HEK293T (cell line): Measurements from ENCODE around the gene AK5.

Experiments
- CTCF ChIA-PET: fragments of 350-600 bp; formaldehyde crosslinking; extraction: SDS; loops from one replicate; lab custom pipeline; 2021; ENCODE audit warnings: antibody characterized with exemption, inconsistent platforms; lab: Yijun Ruan, JAX
- POLR2A ChIA-PET: fragments of 350-600 bp; formaldehyde crosslinking; extraction: SDS; loops from one replicate; lab custom pipeline; 2020; ENCODE audit warnings: antibody characterized with exemption, inconsistent platforms; lab: Yijun Ruan, JAX
- DNase-seq: peaks from one replicate; pipeline ENCODE4 v3.0.0; 2012; ENCODE audit warnings: mixed read lengths; ENCODE audit errors: extremely low spot score
- ARNT ChIP-seq: fragments of 450-650 bp; IDR thresholded peaks from 2 replicates; pipeline ENCODE4 v1.6.1; 2017; ENCODE audit warnings: mild to moderate bottlenecking
- BHLHE40 ChIP-seq: fragments of 450-650 bp; IDR thresholded peaks from 2 replicates; pipeline ENCODE4 v1.6.1; 2016; ENCODE audit warnings: mild to moderate bottlenecking, moderate library complexity, borderline replicate concordance
- CTBP1 ChIP-seq: fragments of 450-650 bp; IDR thresholded peaks from 2 replicates; pipeline ENCODE4 v1.6.1; 2016; ENCODE audit warnings: borderline replicate concordance
- ELF4 ChIP-seq: fragments of 450-650 bp; IDR thresholded peaks from 2 replicates; pipeline ENCODE4 v1.6.1; 2017; ENCODE audit warnings: antibody characterized with exemption
- FOXA1 ChIP-seq: fragments of 450-650 bp; IDR thresholded peaks from 2 replicates; pipeline ENCODE4 v1.6.1; 2016; ENCODE audit warnings: mild to moderate bottlenecking
- FOXK2 ChIP-seq: fragments of 450-650 bp; IDR thresholded peaks from 2 replicates; pipeline ENCODE4 v1.6.1; 2016; ENCODE audit warnings: mild to moderate bottlenecking
- FOXM1 ChIP-seq: fragments of 450-650 bp; IDR thresholded peaks from 2 replicates; pipeline ENCODE4 v1.6.1; 2017; ENCODE audit warnings: mild to moderate bottlenecking, borderline replicate concordance
- HDGF ChIP-seq: fragments of 450-650 bp; IDR thresholded peaks from 2 replicates; pipeline ENCODE4 v1.6.1; 2017; ENCODE audit warnings: antibody characterized with exemption, borderline replicate concordance
- L3MBTL2 ChIP-seq: fragments of 450-650 bp; conservative IDR thresholded peaks from 2 replicates; pipeline ENCODE4 v1.6.1; 2016; ENCODE audit warnings: mild to moderate bottlenecking
- LEF1 ChIP-seq: fragments of 450-650 bp; IDR thresholded peaks from 2 replicates; pipeline ENCODE4 v1.6.1; 2017; ENCODE audit warnings: mild to moderate bottlenecking, borderline replicate concordance
- NFRKB ChIP-seq: fragments of 450-650 bp; IDR thresholded peaks from 2 replicates; pipeline ENCODE4 v1.6.1; 2016; ENCODE audit warnings: mild to moderate bottlenecking, moderate library complexity
- SP1 ChIP-seq: fragments of 450-650 bp; IDR thresholded peaks from 2 replicates; pipeline ENCODE4 v1.6.1; 2017
- SUZ12 ChIP-seq: fragments of 450-650 bp; IDR thresholded peaks from 2 replicates; pipeline ENCODE4 v1.6.1; 2016; ENCODE audit warnings: mild to moderate bottlenecking
- TARDBP ChIP-seq: fragments of 450-650 bp; IDR thresholded peaks from 2 replicates; pipeline ENCODE4 v1.6.1; 2016
- ZNF384 ChIP-seq: fragments of 450-650 bp; IDR thresholded peaks from 2 replicates; pipeline ENCODE4 v1.6.1; 2016
- TF ChIP-seq, protein P1 (sequence below): fragments of 450-650 bp; IDR thresholded peaks from 2 replicates; pipeline ENCODE4 v1.6.1; 2016

AK5 gene

GRCh38 chr1:77271852-77272580 is 9.8 kb upstream of the AK5 start:
- DNase-seq: no peak
- ChIA-PET CTCF (no interaction called here), POLR2A (no interaction called here)
- TF ChIP-seq NFRKB: no peak
- TF ChIP-seq FOXM1: no peak
- no peak for TF ChIP-seq FOXK2
- no peak for TF ChIP-seq HDGF
- no peak for TF ChIP-seq L3MBTL2
- TF ChIP-seq SUZ12: no peak
- TF ChIP-seq ZNF384: no peak
- TF ChIP-seq ARNT: no peak
- TF ChIP-seq ELF4: no peak
- TF ChIP-seq FOXA1: no peak
- TF ChIP-seq CTBP1: no peak
- no peak for TF ChIP-seq BHLHE40
- TF ChIP-seq, protein P1, sequence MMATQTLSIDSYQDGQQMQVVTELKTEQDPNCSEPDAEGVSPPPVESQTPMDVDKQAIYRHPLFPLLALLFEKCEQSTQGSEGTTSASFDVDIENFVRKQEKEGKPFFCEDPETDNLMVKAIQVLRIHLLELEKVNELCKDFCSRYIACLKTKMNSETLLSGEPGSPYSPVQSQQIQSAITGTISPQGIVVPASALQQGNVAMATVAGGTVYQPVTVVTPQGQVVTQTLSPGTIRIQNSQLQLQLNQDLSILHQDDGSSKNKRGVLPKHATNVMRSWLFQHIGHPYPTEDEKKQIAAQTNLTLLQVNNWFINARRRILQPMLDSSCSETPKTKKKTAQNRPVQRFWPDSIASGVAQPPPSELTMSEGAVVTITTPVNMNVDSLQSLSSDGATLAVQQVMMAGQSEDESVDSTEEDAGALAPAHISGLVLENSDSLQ: no peak
- TF ChIP-seq SP1: no peak

DNA sequence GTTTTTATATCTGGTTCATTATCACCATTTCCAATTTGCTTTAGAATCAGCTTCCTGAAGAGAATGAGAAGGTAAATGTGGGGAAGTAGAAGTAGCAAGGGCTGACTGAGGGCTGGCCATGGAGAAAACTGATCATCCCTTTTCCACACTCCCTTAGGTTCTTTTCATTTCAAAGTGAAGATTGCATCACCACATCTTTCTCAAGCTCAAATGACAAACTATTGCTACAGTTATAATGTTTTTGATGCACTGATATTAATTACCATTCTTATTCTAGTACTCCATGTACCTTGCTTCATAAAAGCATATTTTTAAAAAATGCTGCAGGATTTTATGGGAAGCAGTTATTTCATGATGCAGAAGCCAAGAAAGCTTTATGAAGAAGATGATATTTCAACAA is 7.9 kb upstream of the AK5 start:
- TF ChIP-seq FOXK2 (no peak), HDGF (no peak), SP1 (no peak), BHLHE40 (no peak), ZNF384 (no peak), LEF1 (no peak), TARDBP (no peak), ELF4 (no peak), NFRKB (no peak), L3MBTL2 (no peak), CTBP1 (no peak), SUZ12 (no peak)
- TF ChIP-seq, protein P1: no peak
- ChIA-PET CTCF (interaction anchor here (1.0 kb wide), 1 partner anchor 697 kb away, joined by 3 read pairs; no protein-coding TSS in a partner anchor), POLR2A (no interaction called here)
- DNase-seq: no peak

DNA sequence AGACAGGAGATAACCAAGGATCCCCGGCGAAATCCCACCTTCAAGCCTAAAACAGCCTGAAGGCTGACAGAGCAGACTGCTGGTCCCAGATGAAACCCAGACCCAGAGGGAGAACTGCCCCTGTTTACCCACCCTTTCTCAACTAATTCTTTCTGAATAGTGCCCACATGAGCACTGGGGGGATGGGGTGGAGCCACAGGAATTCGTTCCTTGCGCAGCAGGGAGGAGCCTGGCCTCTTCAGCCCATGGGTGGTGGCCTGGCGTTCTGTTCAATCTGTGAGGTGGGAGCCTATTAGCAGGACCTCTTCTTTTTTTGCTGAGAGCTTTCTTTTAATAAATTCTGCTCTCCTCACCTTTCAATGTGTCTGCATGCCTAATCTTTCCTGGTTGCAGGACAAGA is 6.6 kb upstream of the AK5 start:
- TF ChIP-seq LEF1 (no peak), FOXM1 (no peak), ELF4 (no peak), HDGF (no peak), CTBP1 (no peak), BHLHE40 (no peak), TARDBP (no peak), FOXK2 (no peak), NFRKB (no peak), SUZ12 (no peak), L3MBTL2 (no peak), SP1 (no peak), FOXA1 (no peak)
- TF ChIP-seq, protein P1: no peak
- POLR2A ChIA-PET: no interaction called here
- DNase-seq: no peak
- CTCF ChIA-PET: no interaction called here

GRCh38 chr1:77276941-77277340 is 4.9 kb upstream of the AK5 start:
- TF ChIP-seq ZNF384: no peak
- TF ChIP-seq L3MBTL2: no peak
- TF ChIP-seq SUZ12: no peak
- no peak for TF ChIP-seq CTBP1
- no peak for TF ChIP-seq NFRKB
- TF ChIP-seq LEF1: no peak
- no peak for TF ChIP-seq SP1
- no peak for TF ChIP-seq TARDBP
- TF ChIP-seq FOXA1: no peak
- no peak for TF ChIP-seq FOXM1
- no peak for TF ChIP-seq ELF4
- no peak for TF ChIP-seq FOXK2
- CTCF ChIA-PET: no interaction called here
- POLR2A ChIA-PET: no interaction called here
- DNase-seq: no peak

DNA sequence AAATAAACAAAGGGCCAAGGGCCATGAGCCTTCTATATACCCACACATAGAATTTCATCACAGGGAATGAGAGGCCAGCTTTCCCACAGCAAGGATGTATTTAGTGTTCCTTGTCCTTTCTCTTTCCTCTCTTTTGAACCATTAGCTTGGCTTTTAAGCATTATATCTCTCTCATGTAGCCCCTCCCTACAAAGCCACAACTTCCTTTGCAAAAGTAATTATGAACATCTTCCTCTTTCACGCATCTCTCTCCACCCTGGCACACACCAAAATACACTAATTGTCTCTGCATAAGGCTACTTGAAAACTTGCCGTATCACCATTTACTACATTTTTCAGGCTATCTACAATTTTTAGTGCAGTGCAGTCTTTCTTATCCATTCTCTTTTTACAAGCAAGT is 1.9 kb upstream of the AK5 start:
- CTCF ChIA-PET: no interaction called here
- no peak for DNase-seq
- POLR2A ChIA-PET: no interaction called here
- no peak for TF ChIP-seq SUZ12
- no peak for TF ChIP-seq HDGF
- no peak for TF ChIP-seq LEF1
- no peak for TF ChIP-seq SP1

DNA sequence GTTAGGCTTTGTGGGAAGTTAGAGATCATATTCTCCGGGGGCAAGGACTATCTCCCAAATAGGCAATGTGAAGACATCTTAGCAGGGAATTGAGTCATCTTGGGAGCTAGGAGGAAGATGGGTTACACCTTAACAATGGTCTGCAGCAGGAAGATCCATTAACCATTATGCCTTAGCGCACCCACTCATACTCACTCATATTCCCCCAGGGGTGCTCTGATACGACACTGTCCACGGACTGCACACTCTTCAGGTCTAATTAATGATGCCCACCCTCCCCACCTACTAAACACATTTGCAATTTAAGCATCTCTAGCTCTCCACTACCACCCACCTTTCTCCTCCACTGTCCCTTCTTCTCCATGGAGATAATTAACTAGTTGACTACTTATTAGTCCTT is 857 bp upstream of the AK5 start:
- ChIA-PET POLR2A (no interaction called here), CTCF (no interaction called here)
- no peak for DNase-seq
- TF ChIP-seq TARDBP (no peak), NFRKB (no peak), BHLHE40 (no peak), HDGF (no peak), ARNT (no peak), FOXA1 (no peak), LEF1 (no peak), CTBP1 (no peak), SUZ12 (no peak), L3MBTL2 (no peak), SP1 (no peak), FOXM1 (no peak), FOXK2 (no peak), ELF4 (no peak), ZNF384 (no peak)
- TF ChIP-seq, protein P1: no peak
